Astrocyte (in vitro differentiated cells and primary cell): ENCODE data around the gene PLEKHG4B. TPM values are rescaled to one million over a fixed set of nuclear protein-coding genes. Genes with fewer than 3 reads are reported as not detected.
"Not testable (repeated sequence)": the region's sequence is repeated elsewhere in the genome, so short reads cannot be mapped to it uniquely, and the experiment has no call there.

Experiments used
- DNase-seq: peaks from one replicate; pipeline ENCODE4 v3.0.0-alpha.2; 2010; ENCODE audit warnings: low read depth
- FAIRE-seq: peaks from 2 replicates; lab custom pipeline; 2011; peaks lifted over from hg19 to GRCh38; lab: Jason Lieb, UNC
- H2AFZ ChIP-seq: 2 replicates; pipeline ENCODE4 v1.6.0; 2012; ENCODE audit warnings: low read depth, low read length, inconsistent platforms
- H3K27ac ChIP-seq: 2 replicates; pipeline ENCODE4 v1.5.1; 2011; ENCODE audit warnings: low read depth, low read length, inconsistent platforms
- H3K27me3 ChIP-seq: 2 replicates; pipeline ENCODE4 v1.6.0; 2011; ENCODE audit warnings: low read length, inconsistent platforms; ENCODE audit not compliant: insufficient read depth
- H3K36me3 ChIP-seq: 2 replicates; pipeline ENCODE4 v1.5.1; 2011; ENCODE audit warnings: low read length, inconsistent platforms; ENCODE audit not compliant: insufficient read depth
- H3K4me1 ChIP-seq: 2 replicates; pipeline ENCODE4 v1.5.1; 2011; ENCODE audit warnings: low read length, inconsistent platforms; ENCODE audit not compliant: insufficient read depth
- H3K4me2 ChIP-seq: 2 replicates; pipeline ENCODE4 v1.6.0; 2012; ENCODE audit warnings: low read length, inconsistent platforms
- H3K4me3 ChIP-seq: 2 replicates; pipeline ENCODE4 v1.5.1; 2011; ENCODE audit warnings: low read depth, mild to moderate bottlenecking, low read length, inconsistent platforms; ENCODE audit not compliant: insufficient read depth
- H3K79me2 ChIP-seq: 2 replicates; pipeline ENCODE4 v1.6.0; 2012; ENCODE audit warnings: mild to moderate bottlenecking, low read length, inconsistent platforms; ENCODE audit not compliant: insufficient read depth
- H3K9ac ChIP-seq: 2 replicates; pipeline ENCODE4 v1.6.0; 2012; ENCODE audit warnings: mild to moderate bottlenecking, low read length, inconsistent platforms
- H3K9me3 ChIP-seq: 2 replicates; pipeline ENCODE4 v1.5.1; 2012; ENCODE audit warnings: low read depth, mild to moderate bottlenecking, low read length, inconsistent platforms; ENCODE audit not compliant: insufficient read depth
- H4K20me1 ChIP-seq: 2 replicates; pipeline ENCODE4 v1.6.0; 2012; ENCODE audit warnings: low read length, inconsistent platforms; ENCODE audit not compliant: insufficient read depth
- H3K27ac Mint-ChIP-seq: one replicate; pipeline ENCODE4 v1.8.0; 2021; ENCODE audit warnings: mild to moderate bottlenecking, mixed read lengths; ENCODE audit not compliant: unreplicated experiment
- H3K27me3 Mint-ChIP-seq: one replicate; pipeline ENCODE4 v1.8.0; 2021; ENCODE audit warnings: low read depth, mixed read lengths; ENCODE audit not compliant: unreplicated experiment
- H3K36me3 Mint-ChIP-seq: one replicate; pipeline ENCODE4 v1.8.0; 2021; ENCODE audit warnings: low read depth, mixed read lengths; ENCODE audit not compliant: unreplicated experiment
- H3K4me1 Mint-ChIP-seq: one replicate; pipeline ENCODE4 v1.8.0; 2021; ENCODE audit warnings: low read depth, mixed read lengths; ENCODE audit not compliant: unreplicated experiment
- H3K4me3 Mint-ChIP-seq: one replicate; pipeline ENCODE4 v1.8.0; 2021; ENCODE audit warnings: mild to moderate bottlenecking, moderate library complexity, mixed read lengths; ENCODE audit not compliant: unreplicated experiment
- H3K9me3 Mint-ChIP-seq: one replicate; pipeline ENCODE4 v1.8.0; 2021; ENCODE audit warnings: mild to moderate bottlenecking, mixed read lengths; ENCODE audit not compliant: unreplicated experiment
- CTCF ChIP-seq: IDR thresholded peaks from 2 replicates; pipeline ENCODE4 v1.5.1; 2011; ENCODE audit warnings: low read depth, mild to moderate bottlenecking, inconsistent platforms, low read length, moderate library complexity; ENCODE audit not compliant: insufficient read depth
- EZH2 ChIP-seq: IDR thresholded peaks from 2 replicates; pipeline ENCODE4 v1.6.1; 2012; ENCODE audit warnings: mild to moderate bottlenecking, low read length, inconsistent platforms; ENCODE audit not compliant: insufficient read depth
- total RNA-seq: library from RNA; stranded (reverse); gene quantifications from 2 replicates; pipeline ENCODE4 v1.2.1, GENCODE V29; 2021

Gene PLEKHG4B
- total RNA-seq, 1 donor from 2014 or later = 8.1 TPM

DNA sequence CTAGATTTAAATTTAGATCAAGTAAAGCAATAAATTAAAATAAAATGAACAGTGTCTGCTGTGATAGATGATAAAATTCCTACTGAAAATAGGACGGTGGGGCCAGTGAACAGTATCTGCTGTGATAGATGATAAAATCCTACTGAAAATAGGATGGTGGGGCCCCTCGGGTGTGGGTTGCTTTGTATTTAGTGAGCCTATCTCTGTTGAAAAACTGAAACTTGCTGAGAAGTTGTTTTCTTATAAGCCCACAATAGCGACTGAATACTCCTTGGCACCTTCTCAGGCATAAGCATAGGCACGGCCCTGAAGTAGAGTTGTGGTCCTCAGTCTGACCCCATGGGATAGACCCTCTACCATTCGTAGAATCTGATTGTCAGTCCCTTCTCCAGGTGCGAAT is 131.8 kb downstream of the PLEKHG4B start:
- Histone ChIP-seq H3K4me3 (no peak overlapping the region), H3K27ac (no peak overlapping the region), H3K27me3 (no peaks in the 10 kb centered on the region), H3K4me1 (peaks cover 20% of the 10 kb centered on the region), H3K4me2 (no peak overlapping the region), H3K9me3 (no peaks in the 10 kb centered on the region), H4K20me1 (peaks cover 70% of the 10 kb centered on the region), H3K79me2 (peaks cover 72% of the 10 kb centered on the region), H2AFZ (no peak overlapping the region), H3K9ac (no peak overlapping the region), H3K36me3 (peaks cover 20% of the 10 kb centered on the region)
- FAIRE-seq (no peak), DNase-seq (no peak)
- H3K27me3 Mint-ChIP-seq = no peaks in the 10 kb centered on the region
- H3K4me3 Mint-ChIP-seq = no peak overlapping the region
- H3K9me3 Mint-ChIP-seq = no peaks in the 10 kb centered on the region
- H3K4me1 Mint-ChIP-seq = peaks cover 17% of the 10 kb centered on the region
- peaks cover 15% of the 10 kb centered on the region for H3K36me3 Mint-ChIP-seq
- no peak overlapping the region for H3K27ac Mint-ChIP-seq
- TF ChIP-seq CTCF = no peak
- TF ChIP-seq EZH2 = no peak

DNA sequence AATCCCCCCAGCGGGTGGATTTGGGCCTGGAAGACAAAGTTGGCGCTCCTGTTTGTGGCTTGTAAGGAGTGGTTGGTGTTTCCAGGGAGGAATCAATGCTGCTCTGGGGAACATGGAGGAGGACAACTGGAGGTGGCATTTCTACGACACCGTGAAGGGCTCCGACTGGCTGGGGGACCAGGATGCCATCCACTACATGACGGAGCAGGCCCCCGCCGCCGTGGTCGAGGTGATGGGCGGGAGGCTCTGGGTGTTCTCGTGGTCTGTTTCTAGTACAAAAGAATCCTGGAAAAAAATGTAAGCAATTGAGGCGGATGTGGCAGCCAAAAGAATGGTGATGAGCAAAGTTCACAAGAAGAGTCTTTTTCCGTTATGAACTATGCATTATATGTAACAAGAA is 133.4 kb downstream of the PLEKHG4B start:
- Histone ChIP-seq H2AFZ (no peak overlapping the region), H3K27me3 (no peaks in the 10 kb centered on the region), H3K79me2 (peaks cover 56% of the 10 kb centered on the region), H3K4me2 (no peak overlapping the region), H4K20me1 (peaks cover 54% of the 10 kb centered on the region), H3K36me3 (peaks cover 26% of the 10 kb centered on the region), H3K4me1 (peaks cover 11% of the 10 kb centered on the region), H3K9ac (no peak overlapping the region), H3K4me3 (no peak overlapping the region), H3K9me3 (no peaks in the 10 kb centered on the region), H3K27ac (no peak overlapping the region)
- Mint-ChIP-seq H3K36me3 (peaks cover 19% of the 10 kb centered on the region), H3K4me3 (no peak overlapping the region), H3K27me3 (no peaks in the 10 kb centered on the region), H3K4me1 (peaks cover 14% of the 10 kb centered on the region), H3K9me3 (no peaks in the 10 kb centered on the region), H3K27ac (no peak overlapping the region)
- DNase-seq = no peak
- TF ChIP-seq EZH2 = no peak
- TF ChIP-seq CTCF = no peak
- no peak for FAIRE-seq

DNA sequence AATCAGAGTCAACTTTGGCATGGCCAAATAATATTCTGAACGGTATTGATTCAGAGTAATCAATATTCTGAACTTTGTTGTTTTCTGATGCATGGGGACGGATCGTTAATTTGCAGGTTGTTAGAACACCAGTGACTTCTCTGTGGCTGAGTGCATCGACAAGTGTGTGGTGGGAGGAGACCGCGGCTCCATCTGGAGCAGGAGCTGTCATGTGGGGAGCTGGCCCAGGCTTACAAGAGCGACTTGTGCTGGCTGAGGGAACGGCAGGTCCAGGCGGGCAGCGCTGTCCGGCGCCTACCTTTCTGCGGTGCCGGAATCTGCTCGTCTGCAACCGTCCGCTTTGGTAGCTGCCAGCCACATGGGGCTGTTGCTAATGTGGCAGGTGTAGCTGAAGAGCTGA is 135.4 kb downstream of the PLEKHG4B start:
- H3K9ac ChIP-seq, H3K27ac Mint-ChIP-seq, FAIRE-seq, H3K27me3 Mint-ChIP-seq, H3K9me3 Mint-ChIP-seq, H3K27ac ChIP-seq, H2AFZ ChIP-seq, H3K4me1 ChIP-seq, H3K27me3 ChIP-seq, H3K9me3 ChIP-seq, DNase-seq, H3K4me3 ChIP-seq, H3K4me2 ChIP-seq, H3K4me3 Mint-ChIP-seq: not testable (repeated sequence)
- H4K20me1 ChIP-seq = peaks cover 35% of the 10 kb centered on the region
- H3K36me3 ChIP-seq = peaks cover 34% of the 10 kb centered on the region
- H3K4me1 Mint-ChIP-seq = peaks cover 10% of the 10 kb centered on the region
- H3K79me2 ChIP-seq = peaks cover 36% of the 10 kb centered on the region
- H3K36me3 Mint-ChIP-seq = peaks cover 24% of the 10 kb centered on the region
